Activated CD4-positive, alpha-beta T cell treated with anti-CD3 and anti-CD28 coated beads, Interleukin-2, amount 10 ng/mL, durations not matched to agents 24 days and 14 days (primary cell): ENCODE results near the gene ARHGAP8. TPM values are rescaled to one million over a fixed set of nuclear protein-coding genes. Genes with fewer than 3 reads are reported as not detected.
"Not testable (repeated sequence)": the region's sequence is repeated elsewhere in the genome, so short reads cannot be mapped to it uniquely, and the experiment has no call there.

Experiments used
- DNase-seq: peaks from one replicate; pipeline ENCODE4 v3.0.0; 2022
- H3K27ac Mint-ChIP-seq: one replicate; pipeline ENCODE4 v1.8.0; 2022; ENCODE audit warnings: mild to moderate bottlenecking, mixed read lengths
- H3K27me3 Mint-ChIP-seq: one replicate; pipeline ENCODE4 v1.8.0; 2022; ENCODE audit warnings: mixed read lengths
- H3K36me3 Mint-ChIP-seq: one replicate; pipeline ENCODE4 v1.8.0; 2022; ENCODE audit warnings: low read depth, mild to moderate bottlenecking, mixed read lengths
- H3K4me1 Mint-ChIP-seq: one replicate; pipeline ENCODE4 v1.8.0; 2021; ENCODE audit warnings: mixed read lengths
- H3K4me3 Mint-ChIP-seq: one replicate; pipeline ENCODE4 v1.8.0; 2022; ENCODE audit warnings: mild to moderate bottlenecking, moderate library complexity, mixed read lengths
- H3K9me3 Mint-ChIP-seq: one replicate; pipeline ENCODE4 v1.8.0; 2021; ENCODE audit warnings: mixed read lengths
- intact Hi-C: fragments of 100-400 bp; cut with micrococcal nuclease; formaldehyde crosslinking; loops from one replicate; pipeline ENCODE4 v1.15.1; 2023
- total RNA-seq: library from RNA; stranded (reverse); gene quantifications from 2 replicates; pipeline ENCODE4 v1.2.3, GENCODE V29; 2022

The ARHGAP8 gene
- total RNA-seq, 1 donor from 2014 or later, result 0.12 TPM

GRCh38 chr22:44839061-44839460 lies 86.7 kb downstream of the ARHGAP8 start:
- Mint-ChIP-seq H3K4me1 (no peaks in the 10 kb centered on the region), H3K4me3 (no peak overlapping the region), H3K36me3 (no peaks in the 10 kb centered on the region), H3K27ac (no peak overlapping the region), H3K9me3 (peaks cover 8% of the 10 kb centered on the region), H3K27me3 (peaks cover under 1% of the 10 kb centered on the region)
- intact Hi-C loops, result no loop called here
- no peak for DNase-seq

GRCh38 chr22:44839721-44840120 lies 87.3 kb downstream of the ARHGAP8 start:
- H3K36me3 Mint-ChIP-seq, result no peaks in the 10 kb centered on the region
- no peak overlapping the region for H3K4me3 Mint-ChIP-seq
- intact Hi-C loops, result no loop called here
- H3K27ac Mint-ChIP-seq, result no peak overlapping the region
- H3K9me3 Mint-ChIP-seq, result peaks cover under 1% of the 10 kb centered on the region
- no peak for DNase-seq
- no peaks in the 10 kb centered on the region for H3K27me3 Mint-ChIP-seq
- H3K4me1 Mint-ChIP-seq, result no peaks in the 10 kb centered on the region

- Mint-ChIP-seq H3K9me3 (no peaks in the 10 kb centered on the region), H3K36me3 (no peaks in the 10 kb centered on the region), H3K4me1 (no peaks in the 10 kb centered on the region), H3K4me3 (no peak overlapping the region), H3K27me3 (no peaks in the 10 kb centered on the region), H3K27ac (no peak overlapping the region)
- no peak for DNase-seq
- intact Hi-C loops, result no loop called here
Observed at GRCh38 chr22:44840611-44841322, 88.4 kb downstream of the ARHGAP8 start.

- DNase-seq, result no peak
- intact Hi-C loops, result no loop called here
- no peaks in the 10 kb centered on the region for H3K4me1 Mint-ChIP-seq
- no peak overlapping the region for H3K4me3 Mint-ChIP-seq
- no peaks in the 10 kb centered on the region for H3K27me3 Mint-ChIP-seq
- H3K27ac Mint-ChIP-seq, result no peak overlapping the region
- no peaks in the 10 kb centered on the region for H3K9me3 Mint-ChIP-seq
- no peaks in the 10 kb centered on the region for H3K36me3 Mint-ChIP-seq
Observed at GRCh38 chr22:44842417-44842816, 90.0 kb downstream of the ARHGAP8 start.

GRCh38 chr22:44845191-44845590 lies 92.8 kb downstream of the ARHGAP8 start:
- no peaks in the 10 kb centered on the region for H3K36me3 Mint-ChIP-seq
- no peak overlapping the region for H3K4me3 Mint-ChIP-seq
- no peaks in the 10 kb centered on the region for H3K27me3 Mint-ChIP-seq
- DNase-seq, result no peak
- H3K27ac Mint-ChIP-seq, result no peak overlapping the region
- no peaks in the 10 kb centered on the region for H3K4me1 Mint-ChIP-seq
- H3K9me3 Mint-ChIP-seq, result no peaks in the 10 kb centered on the region
- intact Hi-C loops, result no loop called here

- no peak overlapping the region for H3K27ac Mint-ChIP-seq
- no peak overlapping the region for H3K4me3 Mint-ChIP-seq
- H3K4me1 Mint-ChIP-seq, result no peaks in the 10 kb centered on the region
Observed at GRCh38 chr22:44845796-44846720, 93.7 kb downstream of the ARHGAP8 start.

GRCh38 chr22:44846726-44847275 lies 94.4 kb downstream of the ARHGAP8 start:
- Mint-ChIP-seq H3K4me1 (no peaks in the 10 kb centered on the region), H3K27me3 (no peaks in the 10 kb centered on the region), H3K36me3 (no peaks in the 10 kb centered on the region), H3K27ac (no peak overlapping the region), H3K9me3 (no peaks in the 10 kb centered on the region), H3K4me3 (no peak overlapping the region)
- intact Hi-C loops, result no loop called here
- no peak for DNase-seq

More at GRCh38 chr22:44845796-44846720, 93.7 kb downstream of the ARHGAP8 start:
- H3K27me3 Mint-ChIP-seq, result no peaks in the 10 kb centered on the region
- H3K9me3 Mint-ChIP-seq, result no peaks in the 10 kb centered on the region
- intact Hi-C loops, result no loop called here
- no peaks in the 10 kb centered on the region for H3K36me3 Mint-ChIP-seq
- no peak for DNase-seq

- no peak for DNase-seq
- Mint-ChIP-seq H3K27ac (no peak overlapping the region), H3K27me3 (no peaks in the 10 kb centered on the region), H3K36me3 (no peaks in the 10 kb centered on the region), H3K9me3 (no peaks in the 10 kb centered on the region), H3K4me1 (no peaks in the 10 kb centered on the region), H3K4me3 (no peak overlapping the region)
- intact Hi-C loops, result no loop called here
Observed at GRCh38 chr22:44847380-44847779, 95.0 kb downstream of the ARHGAP8 start.

GRCh38 chr22:44847892-44848291 lies 95.5 kb downstream of the ARHGAP8 start:
- no peaks in the 10 kb centered on the region for H3K9me3 Mint-ChIP-seq
- no peaks in the 10 kb centered on the region for H3K4me1 Mint-ChIP-seq
- intact Hi-C loops, result no loop called here
- no peaks in the 10 kb centered on the region for H3K27me3 Mint-ChIP-seq
- no peaks in the 10 kb centered on the region for H3K36me3 Mint-ChIP-seq
- no peak overlapping the region for H3K4me3 Mint-ChIP-seq
- H3K27ac Mint-ChIP-seq, result no peak overlapping the region
- DNase-seq, result no peak

GRCh38 chr22:44848296-44848741 lies 95.9 kb downstream of the ARHGAP8 start:
- Mint-ChIP-seq H3K4me1 (no peaks in the 10 kb centered on the region), H3K4me3 (no peak overlapping the region), H3K27me3 (no peaks in the 10 kb centered on the region), H3K9me3 (no peaks in the 10 kb centered on the region), H3K27ac (no peak overlapping the region), H3K36me3 (no peaks in the 10 kb centered on the region)
- DNase-seq, result no peak
- intact Hi-C loops, result no loop called here

GRCh38 chr22:44848791-44849420 lies 96.5 kb downstream of the ARHGAP8 start:
- no peaks in the 10 kb centered on the region for H3K36me3 Mint-ChIP-seq
- no peak overlapping the region for H3K27ac Mint-ChIP-seq
- no peaks in the 10 kb centered on the region for H3K27me3 Mint-ChIP-seq
- no peaks in the 10 kb centered on the region for H3K4me1 Mint-ChIP-seq
- no peak overlapping the region for H3K4me3 Mint-ChIP-seq
- intact Hi-C loops, result no loop called here
- H3K9me3 Mint-ChIP-seq, result no peaks in the 10 kb centered on the region
- no peak for DNase-seq

- Mint-ChIP-seq H3K9me3 (no peaks in the 10 kb centered on the region), H3K27me3 (no peaks in the 10 kb centered on the region), H3K36me3 (no peaks in the 10 kb centered on the region), H3K4me3 (no peak overlapping the region), H3K4me1 (peaks cover 2% of the 10 kb centered on the region), H3K27ac (no peak overlapping the region)
- no peak for DNase-seq
- intact Hi-C loops, result no loop called here
Observed at GRCh38 chr22:44850946-44851345, 98.6 kb downstream of the ARHGAP8 start.

GRCh38 chr22:44854641-44855040 lies 102.3 kb downstream of the ARHGAP8 start:
- H3K9me3 Mint-ChIP-seq, H3K4me1 Mint-ChIP-seq, H3K27me3 Mint-ChIP-seq, H3K4me3 Mint-ChIP-seq, DNase-seq, H3K36me3 Mint-ChIP-seq, intact Hi-C loops, H3K27ac Mint-ChIP-seq: not testable (repeated sequence)

GRCh38 chr22:44855855-44856254 lies 103.5 kb downstream of the ARHGAP8 start:
- Mint-ChIP-seq H3K9me3 (no peaks in the 10 kb centered on the region), H3K27ac (no peak overlapping the region), H3K4me1 (peaks cover 2% of the 10 kb centered on the region), H3K4me3 (no peak overlapping the region), H3K27me3 (no peaks in the 10 kb centered on the region), H3K36me3 (no peaks in the 10 kb centered on the region)
- intact Hi-C loops, result no loop called here
- DNase-seq, result no peak
